ENCODE data around the gene SGTA. TPM values are rescaled to one million over a fixed set of nuclear protein-coding genes. Genes with fewer than 3 reads are reported as not detected.

Gene SGTA
- total RNA-seq, 1 donor, result 39.4 TPM

- no peak for TF ChIP-seq CTCF (IDR thresholded peaks at IDR 0.05; ENCODE audit: insufficient read depth, low read length)
- DNase-seq (ENCODE audit: low read depth), result no peak
- peak overlapping the region; percentile 65 for H3K4me3 ChIP-seq (ENCODE audit: low read depth, low read length)
Observed at GRCh38 chr19:2721570-2722540, 61.2 kb downstream of the SGTA start.

- TF ChIP-seq CTCF (IDR thresholded peaks at IDR 0.05; ENCODE audit: insufficient read depth, low read length), result no peak
- peak within 1 kb of the TSS; percentile 65 for H3K4me3 ChIP-seq (ENCODE audit: low read depth, low read length)
- no peak for DNase-seq (ENCODE audit: low read depth)
Observed at GRCh38 chr19:2720777-2721569, 62.1 kb downstream of the SGTA start, which contains the start of gene DIRAS1. DIRAS1 (minus strand) TSS chr19:2721372; CDS start chr19:2717806, 3,566 bp downstream.

- H3K4me3 ChIP-seq (ENCODE audit: low read depth, low read length), result peak overlapping the region; percentile 65
- peak; percentile 20 for TF ChIP-seq CTCF (IDR thresholded peaks at IDR 0.05; ENCODE audit: insufficient read depth, low read length)
- peak; percentile 43 for DNase-seq (ENCODE audit: low read depth)
Observed at GRCh38 chr19:2719920-2720776, 62.9 kb downstream of the SGTA start.

- DNase-seq (ENCODE audit: low read depth), result no peak
- no peak for TF ChIP-seq CTCF (IDR thresholded peaks at IDR 0.05; ENCODE audit: insufficient read depth, low read length)
- no peak overlapping the region for H3K4me3 ChIP-seq (ENCODE audit: low read depth, low read length)
Observed at GRCh38 chr19:2719232-2719735, 63.8 kb downstream of the SGTA start.

- no peak for DNase-seq (ENCODE audit: low read depth)
- no peak overlapping the region for H3K4me3 ChIP-seq (ENCODE audit: low read depth, low read length)
- TF ChIP-seq CTCF (IDR thresholded peaks at IDR 0.05; ENCODE audit: insufficient read depth, low read length), result no peak
Observed at GRCh38 chr19:2717638-2718541, 65.2 kb downstream of the SGTA start.
